ENCODE measurements around the gene ARHGAP22.

ARHGAP22 gene

DNA sequence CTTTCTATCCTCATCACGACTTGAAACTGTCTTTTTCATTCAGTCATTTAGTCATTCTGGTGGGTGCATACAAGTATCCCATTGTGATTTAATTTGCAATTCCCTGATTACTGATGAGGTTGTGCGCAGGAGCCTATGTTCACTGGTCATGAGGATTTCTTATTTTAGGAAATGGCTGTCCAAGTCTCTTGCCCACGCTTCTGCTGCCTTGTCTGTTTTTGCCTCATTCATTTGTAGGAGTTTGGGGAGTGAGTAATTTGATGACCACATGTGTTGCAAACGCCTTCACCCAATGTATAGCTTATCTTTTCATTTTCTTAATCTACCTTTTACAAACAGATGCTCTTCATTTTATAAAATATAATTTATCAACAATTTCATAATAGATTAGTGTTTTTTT lies 127.3 kb downstream of the ARHGAP22 start:
- DNase-seq (ENCODE audit: low read depth) = no peak

DNA sequence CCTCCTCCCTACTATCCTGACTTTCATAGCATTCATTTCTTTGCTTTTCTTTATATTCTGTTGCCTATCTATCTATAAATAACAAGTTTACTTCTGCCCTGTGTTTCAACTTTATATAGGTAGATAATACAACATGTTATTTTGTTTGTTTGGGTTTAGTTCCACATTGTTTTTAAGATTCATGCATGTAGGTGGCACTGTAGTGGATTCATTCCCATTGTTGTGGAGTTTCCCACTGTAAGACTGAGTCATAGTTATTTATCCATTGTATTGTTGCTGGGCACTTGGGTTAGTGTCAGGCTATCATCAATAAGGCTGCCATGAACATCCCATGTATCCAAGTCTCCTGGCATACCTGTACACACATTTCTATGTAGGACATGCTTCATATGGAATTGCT lies 127.7 kb downstream of the ARHGAP22 start:
- DNase-seq (ENCODE audit: low read depth) = no peak

DNA sequence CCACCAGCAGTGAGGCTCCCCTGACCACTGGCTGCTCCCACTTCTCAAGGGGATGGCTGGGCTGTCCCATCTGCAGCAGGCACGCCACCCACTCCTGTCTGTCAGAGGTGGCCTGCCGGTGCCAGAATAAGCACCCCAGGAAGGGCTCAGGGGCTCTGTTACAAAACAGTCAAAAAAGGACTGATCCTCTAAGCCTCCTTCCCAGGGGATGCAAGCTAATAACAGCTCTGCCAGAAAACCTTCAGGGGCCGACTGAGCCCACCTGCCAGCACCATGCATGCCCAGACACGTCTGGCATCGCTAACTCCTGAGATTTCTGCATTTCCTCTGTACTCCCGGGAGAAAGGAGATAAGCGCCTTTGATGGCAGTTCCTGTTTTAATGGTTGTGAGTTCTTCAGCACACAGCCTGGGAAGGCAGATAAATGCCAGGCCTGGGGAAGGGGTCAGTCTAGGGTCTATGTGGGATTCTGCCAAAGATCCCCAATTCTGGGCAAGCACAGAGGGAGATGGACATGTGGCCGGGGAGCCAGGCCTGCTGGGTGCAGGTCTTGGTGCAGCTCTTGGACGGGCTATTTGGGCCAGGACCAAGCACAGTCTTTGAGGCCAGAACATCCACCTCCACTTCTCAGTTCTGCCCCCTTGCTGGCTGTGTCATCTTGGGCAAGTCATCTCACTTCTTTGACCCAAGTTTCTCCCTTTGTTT lies 128.4 kb downstream of the ARHGAP22 start:
- no peak for DNase-seq (ENCODE audit: low read depth)

DNA sequence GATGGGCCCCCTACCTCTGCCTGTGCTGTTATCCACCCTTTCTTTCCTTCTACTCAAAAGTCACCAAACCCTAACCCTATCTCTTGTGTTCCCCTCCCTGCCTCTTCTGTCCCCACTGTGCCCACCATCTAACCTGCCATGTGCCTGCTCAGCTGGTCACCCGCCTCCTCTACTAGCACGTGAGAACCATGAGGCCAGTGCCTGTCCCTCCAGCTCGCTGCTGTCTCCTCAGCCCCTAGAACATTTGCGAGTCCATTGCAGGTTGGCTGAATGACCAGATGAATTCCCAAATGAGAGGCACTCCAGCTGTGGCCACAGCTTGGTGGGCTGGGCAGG lies 129.0 kb downstream of the ARHGAP22 start:
- DNase-seq (ENCODE audit: low read depth) = no peak

DNA sequence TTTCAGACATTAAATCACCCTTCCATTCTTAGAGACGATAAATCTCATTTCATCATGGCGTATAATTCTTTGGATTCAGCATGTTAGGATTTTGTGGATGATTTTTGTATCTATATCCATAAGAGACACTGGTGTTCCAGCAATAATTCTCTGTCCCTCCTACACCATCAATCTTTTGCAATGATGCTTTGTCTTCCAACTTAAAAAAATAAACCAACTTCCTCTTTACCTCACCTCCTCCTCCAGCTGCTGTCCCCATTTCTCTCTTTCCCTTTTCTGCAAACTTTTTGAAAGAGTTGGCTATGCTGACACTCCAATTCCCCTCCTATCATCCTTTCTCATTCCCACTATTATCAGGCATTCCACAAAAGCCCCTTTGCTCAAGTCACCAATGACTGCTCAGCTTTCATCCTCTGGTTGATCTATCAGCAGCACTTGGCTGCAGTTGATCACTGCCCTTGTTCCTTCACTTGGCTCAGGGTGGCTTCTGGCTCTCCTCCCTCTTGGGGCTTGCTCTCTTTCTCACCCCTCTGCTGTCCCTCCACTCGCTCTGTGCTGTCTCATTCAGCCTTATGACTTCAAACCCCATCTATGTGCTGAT lies 130.0 kb downstream of the ARHGAP22 start:
- no peak for DNase-seq (ENCODE audit: low read depth)

DNA sequence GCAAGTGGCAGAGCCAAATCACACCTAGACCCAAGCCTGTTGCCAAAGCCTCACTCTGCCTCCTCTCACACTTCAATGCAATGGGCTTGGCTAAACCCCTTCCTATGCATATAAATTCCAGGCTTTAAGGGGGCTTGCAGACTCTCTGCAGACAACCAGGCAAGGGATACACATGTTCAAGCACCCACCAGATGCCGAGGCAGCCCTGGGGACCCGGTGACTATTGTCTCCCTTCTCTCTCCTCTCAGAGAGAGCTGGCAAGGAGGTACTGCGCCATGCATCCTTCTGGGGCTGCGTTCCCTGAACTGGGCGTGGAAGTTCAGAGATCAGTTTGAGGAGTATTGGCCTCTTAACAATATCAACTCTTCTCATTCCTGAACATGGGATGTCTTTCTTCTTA lies 131.2 kb downstream of the ARHGAP22 start:
- DNase-seq (ENCODE audit: low read depth) = no peak

DNA sequence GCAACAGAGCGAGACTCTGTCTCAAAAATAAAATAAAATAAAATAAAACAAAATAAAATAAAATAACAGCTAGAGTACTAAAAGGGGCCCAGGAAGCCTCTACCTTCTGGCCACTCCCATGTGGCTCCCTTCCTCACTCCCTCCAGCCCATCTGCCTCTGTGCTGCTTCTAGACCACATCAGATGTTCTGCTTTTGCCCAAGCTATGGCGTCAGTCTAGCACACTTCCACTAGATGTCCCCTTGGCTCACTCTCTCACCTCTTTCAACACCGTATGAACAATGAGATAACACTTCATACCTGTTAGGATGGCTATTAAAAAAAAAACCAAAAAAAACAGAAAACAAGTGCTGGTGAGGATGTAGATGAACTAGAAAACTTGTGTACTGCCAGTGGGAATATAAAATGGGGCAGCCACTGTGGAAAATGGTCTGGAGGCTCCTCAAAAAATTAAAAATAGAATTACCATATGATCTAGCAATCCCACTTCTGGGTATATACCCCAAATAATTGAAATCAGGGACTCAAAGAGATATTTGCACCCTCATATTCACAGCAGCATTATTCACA lies 132.3 kb downstream of the ARHGAP22 start:
- DNase-seq (ENCODE audit: low read depth) = no peak

DNA sequence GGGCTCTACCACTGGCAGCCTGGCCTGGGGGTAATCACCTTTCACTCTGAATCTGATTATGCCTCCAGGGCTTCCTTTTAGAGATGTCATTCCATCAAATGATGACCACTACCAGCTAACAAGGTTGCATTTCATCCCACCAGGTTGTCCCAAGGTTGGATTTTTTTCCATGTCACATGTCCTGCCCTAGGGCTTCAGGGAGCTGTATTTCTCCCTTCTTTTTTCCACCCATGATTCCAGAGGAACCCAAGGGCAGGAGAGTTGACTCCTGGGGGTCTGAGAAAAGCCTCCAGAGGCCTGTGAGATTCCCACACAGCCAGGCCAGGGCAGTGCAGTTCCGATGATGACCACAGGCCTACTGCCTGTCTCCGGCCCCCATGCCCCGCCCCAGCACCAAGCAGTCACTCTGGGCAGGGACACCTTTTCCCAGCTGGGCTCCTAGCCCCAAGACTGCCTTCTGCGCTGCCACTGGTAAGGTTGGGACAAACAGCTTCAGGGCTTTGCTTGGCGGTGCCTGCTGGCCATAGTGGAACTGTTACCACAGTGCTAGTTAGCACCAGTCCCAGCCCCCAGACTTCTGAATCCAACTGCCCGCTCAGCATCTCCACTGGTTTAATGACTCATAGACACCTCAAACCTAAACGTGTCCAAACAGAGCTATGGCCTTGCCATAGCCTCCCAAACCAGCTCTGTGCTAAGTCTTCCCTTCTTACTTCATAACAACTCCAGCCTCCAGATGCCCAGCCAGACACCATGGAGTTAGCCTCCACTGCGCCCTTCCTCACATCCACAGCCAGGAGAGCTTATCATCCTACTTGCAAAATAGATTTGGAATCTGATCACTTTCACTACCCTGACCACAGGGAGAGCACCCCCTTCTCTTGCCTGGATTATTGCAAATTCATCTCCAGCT lies 133.7 kb downstream of the ARHGAP22 start:
- DNase-seq (ENCODE audit: low read depth) = no peak

DNA sequence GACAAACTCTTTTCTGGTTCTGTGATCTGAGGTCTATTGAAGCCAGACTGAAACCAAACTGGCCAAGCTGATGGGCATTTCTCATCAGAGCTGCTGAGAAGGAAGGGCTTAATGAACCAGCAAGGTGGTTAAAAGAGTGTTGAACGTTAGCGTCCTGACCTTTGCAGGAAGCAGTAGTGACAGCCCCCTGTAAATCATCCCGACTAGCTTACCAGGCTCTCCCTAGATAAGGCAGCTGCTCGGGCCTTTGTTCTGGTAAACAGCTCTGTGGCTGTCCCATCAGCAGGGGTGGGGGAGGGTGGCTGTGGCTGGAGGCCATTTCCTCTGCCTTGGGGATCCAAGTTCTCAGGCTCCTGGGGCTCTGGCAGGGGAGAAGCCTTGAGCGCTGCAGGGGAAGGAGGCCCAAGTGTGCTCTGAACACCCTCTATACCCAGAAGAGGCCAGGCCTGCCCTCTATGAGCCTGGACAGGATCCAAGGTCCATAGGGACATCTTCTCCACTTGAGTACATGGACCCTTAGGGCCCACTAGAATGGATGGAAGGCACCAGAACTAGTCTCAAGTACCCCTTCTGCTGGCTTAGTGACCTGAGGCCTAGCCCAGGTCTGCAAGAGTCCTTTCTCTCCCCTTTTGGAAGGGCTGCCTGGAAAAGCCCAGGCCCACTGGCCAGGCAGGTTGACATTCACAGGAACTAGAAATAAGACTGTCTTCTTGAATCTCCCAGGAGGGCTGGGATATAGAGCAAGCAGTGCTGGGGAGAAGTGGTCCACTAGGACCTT lies 134.6 kb downstream of the ARHGAP22 start:
- DNase-seq (ENCODE audit: low read depth) = no peak

DNA sequence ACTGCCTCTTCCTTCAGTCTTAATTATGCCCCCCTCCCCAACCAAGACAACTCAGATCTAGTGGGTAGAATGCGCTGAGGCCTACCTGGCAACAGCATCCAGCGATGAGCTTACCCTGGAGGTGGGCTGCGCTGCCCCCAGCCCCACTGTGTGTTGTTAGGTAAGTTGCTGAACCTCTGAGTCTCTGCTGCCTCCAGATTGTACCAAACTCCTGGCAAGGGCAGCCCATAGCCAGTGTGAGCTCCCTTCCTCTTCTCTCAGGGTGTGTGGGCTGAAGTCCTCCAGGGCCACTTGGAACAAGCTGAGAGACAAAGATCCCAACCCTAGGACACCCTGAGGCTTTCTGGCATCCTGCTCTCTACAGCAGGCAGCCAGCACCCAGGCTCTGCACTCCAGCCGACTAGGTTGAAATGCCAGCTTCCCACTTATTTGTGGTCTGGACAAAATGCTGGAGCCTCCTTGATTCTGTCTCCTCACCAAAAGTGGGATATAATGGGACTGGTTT lies 135.3 kb downstream of the ARHGAP22 start:
- DNase-seq (ENCODE audit: low read depth) = no peak

DNA sequence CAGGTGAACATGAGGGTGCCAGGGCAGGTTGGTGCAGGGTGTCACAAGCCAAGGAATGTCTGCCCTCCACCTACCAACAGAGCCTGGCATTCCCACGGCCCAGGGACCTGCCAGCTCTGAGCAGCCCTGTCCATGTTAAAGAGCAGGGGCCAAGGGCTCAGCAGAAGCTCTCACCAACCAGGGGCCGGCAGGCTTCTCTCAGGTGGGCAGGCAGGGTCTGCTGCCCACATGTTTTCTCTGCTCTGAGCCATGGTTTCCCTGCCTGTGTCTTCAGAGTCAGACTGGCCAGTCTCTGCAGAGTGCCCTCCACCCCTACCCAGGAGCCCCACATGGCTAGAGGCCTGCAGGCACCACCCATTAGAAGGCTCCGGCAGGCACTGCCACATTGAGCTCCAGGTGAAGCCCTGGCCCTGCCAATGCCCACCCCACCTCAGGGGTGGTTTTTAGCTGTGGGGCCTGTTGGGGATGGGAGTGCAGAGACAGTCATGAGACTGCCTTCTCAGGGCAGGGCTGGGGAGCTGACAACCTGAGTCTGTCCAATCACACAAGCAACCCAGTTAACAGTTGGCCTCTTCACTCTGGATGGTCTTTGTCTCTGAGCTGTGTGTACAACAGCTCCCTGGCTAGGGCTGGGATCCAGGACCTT lies 135.9 kb downstream of the ARHGAP22 start:
- DNase-seq (ENCODE audit: low read depth) = no peak

DNA sequence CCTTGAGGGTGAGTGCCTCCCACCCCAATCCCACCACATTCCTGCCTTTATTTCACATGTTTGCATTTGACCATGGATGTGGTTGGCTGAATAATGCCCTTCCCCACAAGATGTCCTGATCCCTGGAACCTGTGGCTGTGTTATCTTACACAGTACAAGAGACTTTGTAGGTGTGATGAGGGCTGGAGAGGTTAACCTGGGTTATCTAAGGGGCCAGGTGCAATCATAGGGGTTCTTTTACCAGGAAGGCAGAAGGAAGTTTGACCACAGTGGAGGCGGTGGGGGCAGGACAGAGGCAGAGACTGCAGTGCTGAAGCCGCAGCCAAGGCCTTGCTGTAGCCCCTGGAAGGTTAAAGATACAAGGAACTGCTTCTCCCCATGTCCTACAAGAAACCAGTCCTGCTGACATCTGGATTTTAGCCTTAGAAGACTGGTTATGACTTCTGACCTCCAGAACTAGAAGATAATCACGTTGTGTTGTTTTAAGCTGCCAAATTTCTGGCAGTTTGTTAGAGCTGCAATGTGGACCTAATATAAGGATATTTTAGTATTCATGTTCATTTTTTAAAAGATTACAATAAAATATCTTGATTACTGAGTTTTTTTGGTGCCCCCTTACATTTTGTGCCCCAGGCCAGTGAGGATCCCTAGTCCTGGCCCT lies 136.6 kb downstream of the ARHGAP22 start:
- no peak for DNase-seq (ENCODE audit: low read depth)

DNA sequence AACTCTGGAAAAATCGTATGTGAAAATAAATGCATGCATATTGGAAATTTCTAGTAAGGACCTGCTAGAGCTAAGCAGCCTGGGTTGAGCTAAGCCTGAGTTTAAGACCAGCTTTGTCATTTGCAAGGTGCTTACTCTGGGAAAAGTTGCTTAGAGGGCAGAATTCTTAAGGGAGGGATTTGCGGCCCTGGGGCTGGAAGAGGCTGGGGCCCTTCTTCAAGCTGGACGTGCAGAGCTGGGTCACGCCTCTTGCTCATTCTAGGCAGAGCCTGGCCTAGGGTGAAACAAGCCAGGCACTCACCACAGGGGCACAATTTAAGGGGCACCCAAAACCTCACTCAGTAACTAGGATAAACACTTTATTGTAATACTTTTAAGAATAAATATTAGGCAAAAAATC lies 137.2 kb downstream of the ARHGAP22 start:
- DNase-seq (ENCODE audit: low read depth) = no peak

DNA sequence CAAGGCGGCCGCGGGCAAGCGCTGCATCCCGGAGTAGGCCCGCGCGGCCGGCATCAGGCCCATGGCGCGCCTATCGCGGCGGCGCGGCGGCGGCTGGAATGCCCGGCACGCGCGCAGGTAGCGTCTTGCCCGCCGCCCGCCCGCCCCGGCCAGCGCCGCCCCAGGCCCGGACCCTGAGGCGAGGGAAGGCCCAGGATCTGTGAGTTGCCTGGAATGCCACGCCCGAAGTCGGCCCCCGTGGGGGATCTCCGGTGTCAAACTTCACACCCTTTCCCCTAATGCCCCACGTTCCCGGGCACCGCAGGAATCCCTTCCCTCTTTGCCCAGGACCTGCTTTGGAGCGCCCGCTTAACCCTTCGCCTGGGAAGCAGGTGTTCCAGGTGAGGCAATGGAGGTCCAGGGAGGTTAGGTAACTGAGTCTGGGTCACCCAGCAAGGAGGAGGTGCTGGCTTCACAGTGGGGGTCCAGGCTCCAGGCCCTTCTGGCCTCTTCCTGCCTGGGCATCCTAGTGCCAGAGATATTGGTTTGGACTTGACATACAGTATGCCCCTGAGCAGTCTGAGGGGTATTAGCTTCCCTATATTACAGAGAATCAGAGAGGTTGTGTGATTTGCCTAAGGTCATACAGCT lies 138.1 kb downstream of the ARHGAP22 start:
- DNase-seq (ENCODE audit: low read depth) = no peak

DNA sequence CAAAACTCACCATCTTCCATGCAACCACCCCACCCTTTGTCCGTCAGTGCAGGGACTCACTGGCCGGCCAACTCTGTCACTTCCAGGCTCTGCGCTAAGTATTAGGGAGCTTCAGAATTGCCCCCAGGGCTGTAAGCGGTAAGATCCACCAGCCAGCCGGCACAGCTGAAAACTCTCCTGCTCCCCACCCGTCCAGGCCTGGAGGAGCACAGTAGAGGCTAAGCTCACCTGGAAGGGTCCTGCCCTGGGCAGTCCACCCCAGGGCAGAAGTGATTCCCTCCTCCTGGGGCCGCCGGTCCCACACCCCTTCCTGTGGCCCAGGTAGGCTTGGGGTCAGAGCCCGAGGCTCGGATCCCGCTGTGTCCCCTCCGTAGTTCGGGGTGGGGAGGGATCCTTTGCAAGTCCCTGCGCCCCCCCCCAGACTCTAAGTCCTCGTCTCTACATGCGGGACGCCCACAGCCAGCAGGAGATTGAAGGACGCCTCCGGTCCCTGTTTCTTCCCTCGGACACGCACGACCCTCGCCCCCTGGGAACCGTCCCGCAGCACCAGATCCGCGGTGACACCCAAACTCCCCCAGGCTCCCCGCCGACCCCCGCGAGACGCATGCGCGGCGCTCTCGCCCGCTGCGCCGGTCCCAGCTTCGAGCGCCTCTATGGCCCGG lies 138.9 kb downstream of the ARHGAP22 start:
- no peak for DNase-seq (ENCODE audit: low read depth)

DNA sequence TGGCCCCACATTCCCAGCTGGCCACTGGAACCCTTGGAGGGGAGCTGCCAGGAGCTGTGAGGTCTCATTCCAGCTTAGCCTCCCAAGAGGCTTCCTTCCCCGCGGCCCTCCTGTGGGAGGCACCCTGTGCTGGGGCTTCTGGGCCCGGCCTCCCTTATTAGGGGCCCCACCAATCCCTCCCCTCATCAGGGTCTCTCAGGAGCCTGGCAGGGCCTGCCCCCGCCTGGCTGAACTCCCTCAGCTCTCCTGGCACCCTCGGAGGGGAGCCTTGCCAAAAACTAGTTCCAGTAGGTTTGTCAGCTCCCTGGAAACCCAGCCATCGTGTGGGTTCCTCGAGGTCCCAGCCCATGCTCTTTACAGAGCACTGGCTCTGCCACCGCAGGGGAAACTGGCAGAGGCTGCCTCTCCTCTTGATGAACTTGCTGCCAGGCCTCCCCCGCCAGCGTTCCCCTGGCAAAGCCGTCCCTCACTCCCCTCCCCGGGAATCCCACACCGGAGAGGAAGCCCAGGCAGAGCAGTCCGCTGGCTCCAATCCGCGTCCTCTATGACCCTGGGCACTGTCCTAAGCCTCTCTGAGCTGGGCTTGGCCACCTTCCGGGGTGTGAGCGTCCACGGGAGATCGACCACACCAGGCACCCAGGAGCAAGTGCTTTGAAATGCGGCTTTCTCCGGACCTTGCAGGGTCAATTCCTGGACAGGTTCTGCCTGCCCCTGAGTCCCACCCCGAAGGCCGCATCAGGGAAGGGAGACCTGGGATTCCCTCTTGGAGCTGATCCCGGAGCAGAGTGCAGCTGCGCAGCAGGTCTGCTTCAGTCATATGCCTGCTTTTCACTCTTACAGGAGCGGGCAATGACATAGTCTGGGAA lies 139.8 kb downstream of the ARHGAP22 start:
- no peak for DNase-seq (ENCODE audit: low read depth)

DNA sequence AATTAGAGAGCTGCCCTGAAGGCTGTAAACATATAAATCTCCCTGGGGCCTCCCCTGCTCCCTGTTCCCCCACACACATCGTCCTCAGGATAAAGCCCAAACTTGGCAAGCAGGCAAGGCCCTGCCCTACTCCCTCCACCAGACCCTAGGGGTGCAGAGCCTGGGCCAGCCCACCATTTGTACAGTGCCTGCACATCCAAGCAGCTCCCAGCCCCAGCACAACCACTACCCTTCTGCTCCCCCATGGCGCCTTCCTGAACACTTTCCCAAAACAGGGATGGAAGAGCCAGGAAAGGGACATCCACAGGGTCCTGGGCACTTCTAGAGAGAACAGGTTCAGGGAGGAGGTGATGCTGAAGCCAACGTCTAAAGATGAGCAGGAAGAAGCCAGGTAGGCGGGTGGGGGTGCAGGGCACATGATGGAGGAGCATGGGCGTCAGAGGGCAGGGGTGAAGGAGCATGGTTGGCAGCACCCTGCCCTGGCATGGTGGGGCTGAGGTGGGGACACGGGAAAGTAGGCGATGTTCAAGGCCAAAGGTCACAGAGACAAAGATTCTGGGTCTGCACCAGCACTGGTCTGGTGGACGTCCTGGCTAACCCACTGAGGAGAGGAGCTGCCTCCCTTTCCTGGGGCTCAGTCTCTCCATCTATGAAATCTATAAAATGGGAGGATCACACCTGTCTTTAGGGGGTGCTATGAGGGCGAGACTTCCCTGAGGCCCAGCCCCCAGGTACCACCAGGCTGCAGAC lies 140.6 kb downstream of the ARHGAP22 start:
- no peak for DNase-seq (ENCODE audit: low read depth)
